GM21367 (cell line): ENCODE measurements around the gene DISC1.

Experiments used
- ATAC-seq: cut with Tn5 transposase; IDR thresholded peaks from one replicate; pipeline ENCODE4 v1.9.1; 2021; ENCODE audit not compliant: unreplicated experiment

DISC1 gene

GRCh38 chr1:231972111-231972445 is 345.5 kb downstream of the DISC1 start:
- no peak for ATAC-seq

DNA sequence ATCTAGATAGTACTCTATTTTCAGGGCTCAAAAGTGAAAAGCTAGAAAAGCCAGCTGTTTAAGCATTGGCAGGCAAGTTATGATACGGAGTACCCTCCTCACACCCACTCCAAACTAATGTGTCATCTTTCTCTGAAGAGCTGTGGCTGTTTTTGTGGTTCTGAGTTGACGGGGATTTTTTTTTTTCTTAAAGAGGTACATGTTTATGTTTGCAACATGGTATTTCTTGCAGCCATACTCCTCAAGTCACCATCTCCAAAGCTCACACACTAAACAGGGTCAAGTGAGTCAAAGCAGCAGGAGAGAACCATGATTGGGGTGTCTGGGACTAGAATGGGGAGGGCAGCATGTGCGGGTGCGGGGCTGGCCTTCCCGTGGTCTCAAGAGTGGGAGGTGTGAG is 347.2 kb downstream of the DISC1 start:
- ATAC-seq = no peak

- no peak for ATAC-seq
Observed at GRCh38 chr1:231976231-231976630, 349.6 kb downstream of the DISC1 start.

DNA sequence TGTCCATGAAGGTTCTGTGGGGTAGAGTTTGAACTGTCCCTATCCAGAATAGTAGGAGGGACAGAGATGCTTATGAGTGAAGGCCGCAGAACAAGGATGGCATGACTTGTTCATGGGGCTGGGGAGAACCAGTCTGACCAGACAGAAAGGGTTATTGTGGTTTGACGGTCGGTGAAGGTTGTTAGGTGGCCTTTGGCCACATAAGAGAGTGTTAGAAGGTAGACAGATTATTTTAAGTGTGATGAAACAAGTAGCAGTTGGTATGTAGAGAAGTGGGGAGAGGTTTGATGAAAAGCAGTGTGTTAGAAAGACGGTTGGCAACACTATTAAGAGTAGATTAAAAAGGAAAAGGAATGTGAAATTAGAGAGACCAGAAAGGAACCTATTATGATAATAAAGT is 355.1 kb downstream of the DISC1 start:
- no peak for ATAC-seq

DNA sequence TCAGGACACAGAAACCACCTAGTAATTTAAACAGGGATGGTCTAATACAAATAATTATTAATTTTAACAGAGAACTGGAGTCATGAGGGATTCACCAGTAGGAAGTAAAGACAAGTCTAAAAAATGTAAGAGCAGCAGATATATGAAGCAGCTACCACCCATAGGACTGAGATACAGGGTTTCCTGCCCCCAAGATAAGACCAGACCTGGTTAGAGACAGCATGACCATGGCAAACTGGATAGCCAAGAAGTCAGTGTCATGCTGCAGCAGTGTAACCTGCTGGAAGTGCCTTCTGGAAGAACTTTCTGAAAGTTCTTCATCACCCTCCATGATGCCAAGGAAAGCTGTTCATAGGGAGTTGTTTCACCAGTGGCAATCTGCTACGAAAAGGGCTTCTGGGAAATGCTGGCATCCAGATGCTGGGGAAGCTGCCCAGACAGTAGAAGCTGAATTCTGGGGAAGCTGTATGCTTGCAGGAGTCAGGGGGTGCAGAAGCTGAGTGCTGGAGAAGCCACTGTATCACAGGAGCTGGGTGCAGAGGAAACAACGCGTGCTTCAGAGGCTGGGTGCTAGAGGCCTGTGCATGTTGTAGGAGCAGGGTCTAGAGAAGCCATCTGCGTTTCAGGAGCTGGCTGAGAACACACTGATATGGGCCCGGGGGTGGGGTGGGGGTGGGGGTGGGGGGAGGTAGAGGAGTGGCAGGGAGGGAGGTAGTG is 356.4 kb downstream of the DISC1 start:
- no peak for ATAC-seq

- ATAC-seq = no peak
Observed at GRCh38 chr1:231983588-231984193, 357.1 kb downstream of the DISC1 start.

DNA sequence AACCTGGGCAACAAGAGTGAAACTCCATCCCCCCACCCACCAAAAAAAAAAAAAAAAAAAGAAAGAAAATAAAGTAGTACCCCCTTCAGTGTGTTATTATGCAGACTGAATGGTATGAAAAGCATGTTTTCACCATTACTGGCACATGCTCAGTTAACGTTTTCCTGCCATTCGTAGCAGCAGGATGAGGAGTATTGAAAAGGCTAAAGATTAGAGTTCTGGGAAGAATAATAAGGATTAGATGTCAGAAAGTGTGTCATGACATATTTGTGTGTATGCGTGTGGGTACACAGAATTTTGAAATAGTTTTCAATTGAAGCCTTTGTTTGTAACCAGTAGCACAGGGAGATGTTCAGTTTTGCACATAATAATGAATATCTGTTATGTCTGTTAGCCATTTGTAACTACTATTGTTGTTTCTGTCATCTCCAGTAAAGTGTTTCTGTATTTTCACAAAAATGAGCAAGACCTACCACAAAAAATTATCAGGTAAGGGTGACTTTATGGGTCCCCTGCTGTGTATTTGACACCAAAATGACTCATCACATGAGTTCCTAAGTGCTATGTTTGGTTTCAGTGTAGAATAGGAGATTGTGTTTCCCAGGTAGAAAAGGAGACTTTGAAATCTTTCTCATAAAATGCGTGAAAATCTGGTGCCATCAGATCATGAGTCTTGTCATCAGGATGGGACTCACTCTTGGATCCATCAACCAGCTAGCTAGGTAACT is 358.9 kb downstream of the DISC1 start:
- no peak for ATAC-seq

GRCh38 chr1:231986631-231987336 is 360.2 kb downstream of the DISC1 start:
- no peak for ATAC-seq

- ATAC-seq = no peak
Observed at GRCh38 chr1:231990388-231990787, 363.8 kb downstream of the DISC1 start.

GRCh38 chr1:231991231-231991630 is 364.6 kb downstream of the DISC1 start:
- no peak for ATAC-seq

- no peak for ATAC-seq
Observed at GRCh38 chr1:231993968-231994455, 367.4 kb downstream of the DISC1 start.

DNA sequence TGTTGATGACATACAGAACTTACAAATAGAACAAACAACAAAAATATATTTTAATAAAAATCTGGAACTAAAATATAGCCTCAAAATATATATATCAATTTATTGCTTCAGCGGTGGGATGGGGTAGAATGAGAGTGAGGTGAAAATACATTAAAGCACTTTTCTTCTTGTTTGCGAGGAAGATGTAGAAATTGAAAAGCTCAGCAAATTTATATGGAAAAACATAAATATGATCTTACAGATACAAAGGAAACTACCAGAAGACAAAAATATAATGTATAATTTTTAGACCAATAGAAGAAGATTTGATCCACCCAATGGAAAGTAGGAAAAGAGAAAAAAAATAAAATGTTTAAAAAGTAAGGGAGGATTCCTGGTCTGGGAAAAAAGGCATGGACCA is 372.2 kb downstream of the DISC1 start:
- ATAC-seq = no peak

GRCh38 chr1:232005300-232005699 is 378.7 kb downstream of the DISC1 start:
- no peak for ATAC-seq

GRCh38 chr1:232009741-232010140 is 383.2 kb downstream of the DISC1 start:
- ATAC-seq = no peak

- no peak for ATAC-seq
Observed at GRCh38 chr1:232011961-232012360, 385.4 kb downstream of the DISC1 start.

- no peak for ATAC-seq
Observed at GRCh38 chr1:232012773-232013386, 386.3 kb downstream of the DISC1 start.

- ATAC-seq = no peak
Observed at GRCh38 chr1:232014941-232015340, 388.4 kb downstream of the DISC1 start.

- ATAC-seq = no peak
Observed at GRCh38 chr1:232016616-232017015, 390.0 kb downstream of the DISC1 start.

- ATAC-seq = no peak
Observed at GRCh38 chr1:232017057-232017456, 390.5 kb downstream of the DISC1 start.

DNA sequence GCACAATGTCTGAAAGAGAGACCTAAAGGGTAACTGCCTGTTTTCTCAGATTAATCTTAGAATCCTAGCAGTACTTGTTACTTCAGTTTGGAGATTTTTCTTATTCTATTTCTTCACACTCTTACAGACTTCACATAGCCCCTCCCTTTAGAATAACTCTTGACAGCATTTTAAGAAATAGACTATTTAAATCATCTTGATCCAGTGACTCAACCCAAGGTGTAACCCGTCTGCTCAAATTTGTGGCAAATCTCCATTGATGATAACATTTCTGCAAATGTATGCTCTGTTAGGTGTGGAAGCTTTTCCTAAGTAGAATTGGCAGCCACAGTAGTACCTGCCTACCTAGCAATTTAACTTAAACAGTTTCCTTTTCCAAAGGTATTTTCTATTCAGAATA is 391.2 kb downstream of the DISC1 start:
- ATAC-seq = no peak
